ENCODE measurements around the gene RHO.

The RHO gene

GRCh38 chr3:129517516-129517915 lies 10.9 kb upstream of the RHO start:
- Histone ChIP-seq H3K4me1 (ENCODE audit: insufficient read depth, low read length, severe bottlenecking) (no peaks in the 10 kb centered on the region), H4K20me1 (ENCODE audit: insufficient read depth, low read length) (no peaks in the 10 kb centered on the region), H3K36me3 (ENCODE audit: insufficient read depth, low read length) (no peaks in the 10 kb centered on the region), H3K9me3 (ENCODE audit: low read length) (no peaks in the 10 kb centered on the region), H3K9ac (ENCODE audit: low read length) (no peak overlapping the region), H3K4me3 (ENCODE audit: low read depth, low read length, poor library complexity, severe bottlenecking) (no peak overlapping the region), H2AFZ (ENCODE audit: low read length) (no peak overlapping the region), H3F3A (ENCODE audit: insufficient read depth, low read length) (no peaks in the 10 kb centered on the region), H3K27me3 (ENCODE audit: insufficient read depth, low read length) (no peaks in the 10 kb centered on the region), H3K27ac (ENCODE audit: low read depth, low read length, poor library complexity, severe bottlenecking) (no peak overlapping the region), H3K9me2 (ENCODE audit: low read depth, low read length) (no peaks in the 10 kb centered on the region), H3K79me2 (ENCODE audit: insufficient read depth, low read length) (no peaks in the 10 kb centered on the region), H3K4me2 (ENCODE audit: low read length) (no peak overlapping the region)
- TF ChIP-seq EZH2 (IDR thresholded peaks at IDR 0.05; ENCODE audit: borderline replicate concordance, low read length) = no peak

GRCh38 chr3:129518038-129518561 lies 10.3 kb upstream of the RHO start:
- TF ChIP-seq EZH2 (IDR thresholded peaks at IDR 0.05; ENCODE audit: borderline replicate concordance, low read length) = no peak
- no peak for TF ChIP-seq CTCF (IDR thresholded peaks at IDR 0.05; ENCODE audit: low read length)

GRCh38 chr3:129518581-129518980 lies 9.9 kb upstream of the RHO start:
- H3K9ac ChIP-seq (ENCODE audit: low read length) = no peak overlapping the region
- no peaks in the 10 kb centered on the region for H3K9me3 ChIP-seq (ENCODE audit: low read length)
- no peaks in the 10 kb centered on the region for H3K27me3 ChIP-seq (ENCODE audit: insufficient read depth, low read length)
- no peaks in the 10 kb centered on the region for H4K20me1 ChIP-seq (ENCODE audit: insufficient read depth, low read length)
- H2AFZ ChIP-seq (ENCODE audit: low read length) = no peak overlapping the region
- no peak overlapping the region for H3K27ac ChIP-seq (ENCODE audit: low read depth, low read length, poor library complexity, severe bottlenecking)
- TF ChIP-seq EZH2 (IDR thresholded peaks at IDR 0.05; ENCODE audit: borderline replicate concordance, low read length) (no peak), CTCF (IDR thresholded peaks at IDR 0.05; ENCODE audit: low read length) (no peak)
- H3K4me1 ChIP-seq (ENCODE audit: insufficient read depth, low read length, severe bottlenecking) = no peaks in the 10 kb centered on the region
- H3F3A ChIP-seq (ENCODE audit: insufficient read depth, low read length) = no peaks in the 10 kb centered on the region
- no peaks in the 10 kb centered on the region for H3K79me2 ChIP-seq (ENCODE audit: insufficient read depth, low read length)
- H3K36me3 ChIP-seq (ENCODE audit: insufficient read depth, low read length) = no peaks in the 10 kb centered on the region
- H3K4me2 ChIP-seq (ENCODE audit: low read length) = no peak overlapping the region
- no peaks in the 10 kb centered on the region for H3K9me2 ChIP-seq (ENCODE audit: low read depth, low read length)
- H3K4me3 ChIP-seq (ENCODE audit: low read depth, low read length, poor library complexity, severe bottlenecking) = no peak overlapping the region

More at GRCh38 chr3:129518038-129518561, 10.3 kb upstream of the RHO start:
- H3F3A ChIP-seq (ENCODE audit: insufficient read depth, low read length) = no peaks in the 10 kb centered on the region
- no peaks in the 10 kb centered on the region for H3K9me2 ChIP-seq (ENCODE audit: low read depth, low read length)
- H3K79me2 ChIP-seq (ENCODE audit: insufficient read depth, low read length) = no peaks in the 10 kb centered on the region
- no peak overlapping the region for H2AFZ ChIP-seq (ENCODE audit: low read length)
- no peaks in the 10 kb centered on the region for H3K4me1 ChIP-seq (ENCODE audit: insufficient read depth, low read length, severe bottlenecking)
- no peak overlapping the region for H3K9ac ChIP-seq (ENCODE audit: low read length)
- no peaks in the 10 kb centered on the region for H3K36me3 ChIP-seq (ENCODE audit: insufficient read depth, low read length)
- H3K9me3 ChIP-seq (ENCODE audit: low read length) = no peaks in the 10 kb centered on the region
- H4K20me1 ChIP-seq (ENCODE audit: insufficient read depth, low read length) = no peaks in the 10 kb centered on the region
- no peak overlapping the region for H3K4me3 ChIP-seq (ENCODE audit: low read depth, low read length, poor library complexity, severe bottlenecking)
- H3K27me3 ChIP-seq (ENCODE audit: insufficient read depth, low read length) = no peaks in the 10 kb centered on the region
- no peak overlapping the region for H3K27ac ChIP-seq (ENCODE audit: low read depth, low read length, poor library complexity, severe bottlenecking)
- H3K4me2 ChIP-seq (ENCODE audit: low read length) = no peak overlapping the region

GRCh38 chr3:129519449-129519848 lies 9.0 kb upstream of the RHO start:
- Histone ChIP-seq H3K9me2 (ENCODE audit: low read depth, low read length) (no peaks in the 10 kb centered on the region), H3K36me3 (ENCODE audit: insufficient read depth, low read length) (no peaks in the 10 kb centered on the region), H3K79me2 (ENCODE audit: insufficient read depth, low read length) (no peaks in the 10 kb centered on the region), H3K4me2 (ENCODE audit: low read length) (no peak overlapping the region), H3K4me1 (ENCODE audit: insufficient read depth, low read length, severe bottlenecking) (no peaks in the 10 kb centered on the region), H3K27me3 (ENCODE audit: insufficient read depth, low read length) (no peaks in the 10 kb centered on the region), H2AFZ (ENCODE audit: low read length) (no peak overlapping the region), H3K9ac (ENCODE audit: low read length) (no peak overlapping the region), H3K27ac (ENCODE audit: low read depth, low read length, poor library complexity, severe bottlenecking) (no peak overlapping the region), H3K9me3 (ENCODE audit: low read length) (no peaks in the 10 kb centered on the region), H3K4me3 (ENCODE audit: low read depth, low read length, poor library complexity, severe bottlenecking) (no peak overlapping the region), H3F3A (ENCODE audit: insufficient read depth, low read length) (no peaks in the 10 kb centered on the region), H4K20me1 (ENCODE audit: insufficient read depth, low read length) (no peaks in the 10 kb centered on the region)
- TF ChIP-seq CTCF (IDR thresholded peaks at IDR 0.05; ENCODE audit: low read length) (no peak), EZH2 (IDR thresholded peaks at IDR 0.05; ENCODE audit: borderline replicate concordance, low read length) (no peak)
